Measurements from ENCODE around the gene FBLN2. TPM values are rescaled to one million over a fixed set of nuclear protein-coding genes. Genes with fewer than 3 reads are reported as not detected.
"Not testable (repeated sequence)": the region's sequence is repeated elsewhere in the genome, so short reads cannot be mapped to it uniquely, and the experiment has no call there.

FBLN2 gene
- total RNA-seq (2014; rRNA removed; shearing (Covaris generic)) = 0.03 and 0.05 TPM in 2 replicates
- 0.08 and 0.21 TPM in 2 replicates for polyA plus RNA-seq (2015; cell fraction: cytosol; rRNA removed)
- polyA plus RNA-seq (2015; cell fraction: nucleus; rRNA removed) = 0.37 and 0.49 TPM in 2 replicates

- no peak for DNase-seq (ENCODE audit: low read depth)
Measured at GRCh38 chr3:13548696-13549622, at the start of gene FBLN2. TSS of gene FBLN2 (plus strand) at chr3:13549125. CDS start at chr3:13570356, 21,231 bp downstream.

DNA sequence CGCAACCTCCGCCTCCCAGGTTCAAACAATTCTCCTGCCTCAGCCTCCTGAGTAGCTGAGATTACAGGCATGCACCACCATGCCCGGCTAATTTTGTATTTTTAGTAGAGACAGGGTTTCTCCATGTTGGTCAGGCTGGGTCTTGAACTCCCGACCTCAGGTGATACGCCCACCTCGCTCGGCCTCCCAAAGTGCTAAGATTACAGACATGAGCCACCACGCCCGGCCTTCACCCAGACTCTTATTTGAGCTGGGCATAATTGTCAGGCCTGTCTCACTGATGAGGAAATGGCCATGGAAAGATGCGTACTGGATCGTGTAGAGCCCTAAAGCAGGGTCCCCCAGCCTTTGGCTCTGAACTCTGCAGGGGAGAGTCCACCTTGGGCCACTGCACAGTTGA lies 49.7 kb upstream of the FBLN2 start:
- not testable (repeated sequence) for DNase-seq (ENCODE audit: low read depth)

GRCh38 chr3:13500133-13500885 lies 48.6 kb upstream of the FBLN2 start:
- DNase-seq (ENCODE audit: low read depth) = no peak

DNA sequence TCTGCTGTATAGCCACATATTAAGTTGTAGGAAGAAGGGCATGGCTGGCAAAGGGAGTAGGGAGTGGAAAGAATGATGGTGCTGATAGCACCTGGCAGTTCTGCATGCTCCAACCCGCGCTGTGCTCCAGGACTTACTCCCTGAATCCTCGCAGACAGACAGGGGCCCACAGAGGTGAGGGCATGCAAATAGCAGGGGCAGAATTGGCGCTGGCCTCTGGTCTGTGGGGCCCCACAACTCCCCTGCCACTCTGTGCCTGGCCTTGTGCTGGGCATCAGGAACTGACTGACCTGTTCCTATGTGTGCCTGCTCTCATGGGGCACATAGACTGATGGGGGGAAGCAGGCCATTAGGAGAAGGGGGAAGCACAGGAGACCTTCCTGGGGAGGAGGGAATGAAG lies 47.9 kb upstream of the FBLN2 start:
- DNase-seq (ENCODE audit: low read depth) = no peak

- DNase-seq (ENCODE audit: low read depth) = no peak
Measured at GRCh38 chr3:13501521-13501920, 47.4 kb upstream of the FBLN2 start.

DNA sequence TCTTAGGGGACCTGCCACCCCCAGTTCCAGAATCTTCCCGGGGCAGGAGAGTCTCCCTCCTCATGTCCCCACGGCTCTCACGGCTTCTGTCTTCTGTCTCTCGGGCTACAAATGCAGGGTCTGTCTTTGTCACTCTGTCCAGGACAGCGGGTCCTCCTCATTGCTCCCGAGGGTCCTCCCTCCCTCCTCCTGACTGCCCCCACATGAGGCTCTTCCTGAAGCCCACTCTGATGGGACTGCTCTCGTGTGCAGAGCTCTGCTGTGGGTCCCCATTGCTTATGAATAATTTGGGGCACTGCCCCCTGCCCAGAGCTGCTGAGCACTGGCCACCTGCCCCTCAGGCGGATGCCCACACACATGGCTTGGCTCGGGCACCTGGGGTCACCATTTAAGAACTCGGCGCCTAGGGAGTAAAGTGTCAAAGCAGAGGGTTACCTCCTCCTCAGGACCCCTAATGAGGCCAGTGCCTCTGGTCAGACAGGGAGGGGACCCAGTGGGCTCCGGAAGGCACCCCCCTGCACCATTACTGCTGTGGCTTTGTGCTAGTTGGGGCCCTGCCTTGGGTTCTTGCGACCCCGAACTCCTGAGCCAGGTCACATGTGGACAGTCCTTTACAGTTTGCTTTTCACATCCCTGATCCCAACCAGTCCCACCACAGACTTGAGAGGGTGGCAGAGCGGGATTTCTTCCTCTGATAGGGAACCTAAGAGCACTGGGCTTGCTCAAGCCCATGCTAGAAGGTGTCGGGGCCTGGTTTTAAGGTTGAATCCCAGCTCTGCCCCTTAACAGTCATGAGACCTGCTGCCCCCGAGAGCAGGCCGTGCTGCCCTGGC lies 46.8 kb upstream of the FBLN2 start:
- DNase-seq (ENCODE audit: low read depth) = no peak

DNA sequence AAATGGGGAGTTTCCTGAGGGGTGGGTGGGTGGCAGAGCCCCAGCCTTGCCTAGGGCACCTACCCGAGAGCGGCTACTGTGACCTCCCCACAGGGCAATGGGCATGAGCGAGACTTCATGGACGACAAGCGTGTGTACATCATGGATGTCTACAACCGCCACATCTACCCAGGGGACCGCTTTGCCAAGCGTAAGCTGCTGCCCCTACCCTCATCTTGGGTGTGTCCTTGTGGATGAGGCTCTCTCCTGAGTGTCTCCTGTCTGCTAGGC lies 46.2 kb upstream of the FBLN2 start:
- no peak for DNase-seq (ENCODE audit: low read depth)

- peak; percentile 76 for DNase-seq (ENCODE audit: low read depth)
Measured at GRCh38 chr3:13504161-13504831, 44.6 kb upstream of the FBLN2 start.

- no peak for DNase-seq (ENCODE audit: low read depth)
Measured at GRCh38 chr3:13505147-13506130, 43.5 kb upstream of the FBLN2 start.

DNA sequence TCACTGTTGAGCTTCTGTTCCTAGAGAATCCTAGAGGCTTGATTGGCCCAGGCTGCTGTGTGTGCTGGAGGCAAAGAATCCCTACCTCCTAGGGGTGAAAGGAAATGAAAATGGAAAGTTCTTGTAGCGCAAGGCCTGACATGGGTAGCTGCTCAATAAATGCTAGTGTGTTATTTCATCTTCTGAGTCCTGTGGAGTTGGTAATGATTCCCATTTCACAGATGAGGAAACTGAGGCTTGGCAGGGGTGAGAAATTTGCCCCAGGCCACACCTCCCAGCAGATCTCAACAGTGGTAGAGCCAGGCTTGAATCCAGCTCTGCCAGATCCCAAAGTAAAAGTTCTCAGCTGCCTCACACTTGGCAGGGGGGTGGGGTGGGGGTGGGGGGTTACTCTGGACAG lies 42.7 kb upstream of the FBLN2 start:
- DNase-seq (ENCODE audit: low read depth) = no peak

DNA sequence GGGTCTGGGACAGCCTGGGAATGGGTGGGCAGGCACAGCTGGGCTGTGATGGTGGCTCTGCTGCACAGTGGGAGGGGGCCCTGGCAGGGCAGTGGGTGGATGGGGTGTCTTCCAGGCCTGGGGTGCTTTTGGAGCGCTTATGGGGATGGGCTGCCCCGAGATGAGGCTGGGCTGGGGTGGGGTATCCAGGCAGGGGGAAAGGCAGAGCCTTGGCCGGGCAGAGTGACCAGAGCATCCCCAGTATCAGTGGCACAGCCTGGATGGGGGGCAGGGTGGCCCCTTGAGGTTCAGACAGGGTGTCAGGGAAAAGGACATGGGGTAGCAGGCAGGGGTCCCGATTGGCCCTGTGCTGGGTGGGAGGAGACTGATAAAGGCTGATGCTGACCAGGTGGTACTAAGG lies 42.2 kb upstream of the FBLN2 start:
- DNase-seq (ENCODE audit: low read depth) = no peak

- no peak for DNase-seq (ENCODE audit: low read depth)
Measured at GRCh38 chr3:13507247-13507569, 41.7 kb upstream of the FBLN2 start.

DNA sequence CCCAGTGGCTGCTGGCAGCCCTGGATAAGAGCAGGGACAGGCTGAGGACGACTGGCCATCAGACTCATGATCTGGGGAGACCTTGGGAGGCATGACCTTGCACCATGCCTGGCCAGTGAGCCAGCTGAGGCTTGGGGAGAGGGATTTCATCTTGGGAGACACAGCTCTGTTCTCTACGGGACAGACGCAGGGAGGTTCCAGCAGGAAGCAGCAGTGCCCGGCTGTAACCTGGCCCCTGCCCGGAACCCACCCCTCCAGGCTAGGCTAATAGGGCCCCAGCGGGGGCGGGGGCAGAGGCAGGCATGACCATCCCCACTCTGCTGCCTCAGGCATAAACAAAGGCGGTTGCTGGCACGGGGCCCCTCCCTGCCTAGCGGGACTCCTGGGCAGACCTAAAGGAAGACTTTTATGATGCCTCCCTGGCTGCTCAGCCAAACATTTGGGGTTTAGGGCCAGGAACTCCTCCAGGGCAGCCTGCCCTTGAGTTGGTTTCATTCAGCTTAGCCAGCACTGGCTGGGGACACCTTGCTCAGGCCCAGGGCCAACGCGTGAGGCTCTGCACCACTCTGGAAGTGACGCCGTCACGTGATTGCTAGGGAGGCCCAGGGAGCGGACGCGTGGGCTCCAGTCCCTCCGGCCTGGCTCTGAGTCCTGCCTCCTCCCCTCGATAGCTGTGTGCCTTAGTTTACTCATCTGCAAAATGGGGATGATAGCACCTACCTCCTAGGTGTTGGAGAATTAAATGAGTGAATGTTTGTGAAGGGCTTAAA lies 41.2 kb upstream of the FBLN2 start:
- no peak for DNase-seq (ENCODE audit: low read depth)

DNA sequence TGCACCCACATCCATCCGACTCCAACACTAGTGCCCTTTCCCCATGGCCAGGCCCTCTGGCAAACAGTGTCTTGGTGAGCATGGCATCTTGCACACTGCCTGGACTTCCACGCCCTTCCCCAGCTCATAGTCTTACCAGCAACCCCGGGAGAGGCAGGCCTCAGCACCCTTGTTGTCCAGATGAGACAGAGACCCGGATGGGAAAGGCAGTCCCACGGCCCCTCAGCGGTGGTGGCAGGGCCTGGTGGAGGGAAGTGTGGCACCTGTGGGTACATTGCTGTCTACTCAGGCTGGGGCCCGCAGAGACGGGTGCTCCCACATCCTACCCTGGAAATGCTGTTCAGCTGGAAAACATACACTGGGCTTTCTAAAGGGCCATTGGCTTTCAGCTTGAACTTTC lies 40.4 kb upstream of the FBLN2 start:
- no peak for DNase-seq (ENCODE audit: low read depth)

- no peak for DNase-seq (ENCODE audit: low read depth)
Measured at GRCh38 chr3:13509059-13509815, 39.7 kb upstream of the FBLN2 start.

- no peak for DNase-seq (ENCODE audit: low read depth)
Measured at GRCh38 chr3:13509816-13510192, 39.1 kb upstream of the FBLN2 start.

DNA sequence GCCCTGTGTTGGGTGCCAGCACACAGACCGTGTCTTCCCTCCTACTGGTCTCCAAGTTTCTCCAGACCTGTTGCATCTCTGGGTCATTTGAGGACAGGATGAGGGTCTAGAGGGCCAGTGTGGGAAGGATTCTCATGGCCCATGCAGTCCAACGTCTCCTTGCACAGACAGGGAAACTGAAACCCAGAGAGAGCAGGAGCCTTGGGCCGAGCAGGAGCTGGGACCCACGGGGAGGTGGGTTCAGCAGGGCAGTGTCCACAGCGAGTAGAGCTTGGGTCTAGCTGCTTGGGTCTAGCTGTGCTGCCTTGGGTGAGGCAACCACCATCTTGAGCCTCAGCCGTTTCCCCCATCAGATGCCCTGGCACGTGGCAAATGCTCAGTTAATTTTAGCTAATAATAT lies 36.5 kb upstream of the FBLN2 start:
- no peak for DNase-seq (ENCODE audit: low read depth)

Measured in HT1080 (cell line).